Fibroblast of skin of left quadriceps (primary cell): ENCODE results near the gene DHX35.
A peak's percentile ranks its signal among the peaks of the same experiment; 100 is the strongest.

Experiments used
- DNase-seq, 2 experiments: peaks; one replicate each; pipeline ENCODE4 v3.0.0-alpha.2; 2013; ENCODE audit warnings: low read depth in 2 of 2

DHX35 gene

GRCh38 chr20:39066471-39067242 lies 104.5 kb downstream of the DHX35 start:
- no peak for DNase-seq

GRCh38 chr20:39067526-39068216 lies 105.5 kb downstream of the DHX35 start:
- no peak for DNase-seq

- no peak for DNase-seq
Observed at GRCh38 chr20:39069976-39070375, 107.8 kb downstream of the DHX35 start.

GRCh38 chr20:39070484-39071231 lies 108.5 kb downstream of the DHX35 start:
- DNase-seq = no peak

GRCh38 chr20:39072132-39072531 lies 110.0 kb downstream of the DHX35 start:
- DNase-seq = no peak

- no peak for DNase-seq
Observed at GRCh38 chr20:39072653-39073052, 110.5 kb downstream of the DHX35 start.

GRCh38 chr20:39075731-39076130 lies 113.6 kb downstream of the DHX35 start:
- DNase-seq = no peak

- no peak for DNase-seq
Observed at GRCh38 chr20:39076958-39077357, 114.8 kb downstream of the DHX35 start.

- DNase-seq = no peak
Observed at GRCh38 chr20:39080326-39080725, 118.2 kb downstream of the DHX35 start.

GRCh38 chr20:39081255-39081654 lies 119.1 kb downstream of the DHX35 start:
- DNase-seq = peak; percentile 42 to 45

GRCh38 chr20:39082622-39083398 lies 120.7 kb downstream of the DHX35 start:
- DNase-seq = no peak

- no peak for DNase-seq
Observed at GRCh38 chr20:39083761-39084160, 121.6 kb downstream of the DHX35 start.

- DNase-seq = no peak
Observed at GRCh38 chr20:39089029-39089428, 126.9 kb downstream of the DHX35 start.
